SK-N-SH treated with all-trans-retinoic acid at 6 μM for 48 hours (cell line): ENCODE data around the gene GTF3C2.
A peak's percentile ranks its signal among the peaks of the same experiment; 100 is the strongest.

Source experiments
- ATAC-seq: fragments of 200-7000 bp; cut with Tn5 transposase; 3 replicates; pipeline ENCODE4 v1.9.1; 2020; ENCODE audit warnings: mild to moderate bottlenecking, moderate library complexity
- ARNTL ChIP-seq: fragments of 450-650 bp; formaldehyde crosslinking; IDR thresholded peaks from 2 replicates; pipeline ENCODE4 v1.5.0; 2020; ENCODE audit warnings: low read depth, mild to moderate bottlenecking, moderate library complexity, borderline replicate concordance
- BACH2 ChIP-seq: fragments of 250-450 bp; sonication (Bioruptor Pico); IDR thresholded peaks from 2 replicates; pipeline ENCODE4 v1.9.0; 2021; ENCODE audit warnings: mild to moderate bottlenecking, borderline replicate concordance
- CSDC2 ChIP-seq: fragments of 250-450 bp; sonication (Bioruptor Pico); IDR thresholded peaks from 2 replicates; pipeline ENCODE4 v1.5.0; 2020; ENCODE audit warnings: mild to moderate bottlenecking, moderate library complexity
- CSRNP3 ChIP-seq: fragments of 250-450 bp; sonication (Bioruptor Pico); IDR thresholded peaks from 2 replicates; pipeline ENCODE4 v1.5.1; 2021; ENCODE audit warnings: mild to moderate bottlenecking, moderate library complexity
- GLIS3 ChIP-seq: fragments of 250-450 bp; sonication (Bioruptor Pico); IDR thresholded peaks from 2 replicates; pipeline ENCODE4 v1.5.0; 2020; ENCODE audit warnings: mild to moderate bottlenecking, moderate library complexity
- ISL1 ChIP-seq: fragments of 250-450 bp; sonication (Bioruptor Pico); IDR thresholded peaks from 2 replicates; pipeline ENCODE4 v2.1.2; 2022; ENCODE audit warnings: mild to moderate bottlenecking, moderate library complexity
- OSR1 ChIP-seq: fragments of 250-450 bp; sonication (Bioruptor Pico); IDR thresholded peaks from 2 replicates; pipeline ENCODE4 v1.8.0; 2022; ENCODE audit warnings: moderate library complexity, mild to moderate bottlenecking, inconsistent platforms
- PPARA ChIP-seq: fragments of 250-450 bp; sonication (Bioruptor Pico); IDR thresholded peaks from 2 replicates; pipeline ENCODE4 v1.5.0; 2020; ENCODE audit warnings: mild to moderate bottlenecking, borderline replicate concordance
- RARB ChIP-seq: fragments of 250-450 bp; sonication (Bioruptor Pico); IDR thresholded peaks from 2 replicates; pipeline ENCODE4 v1.8.0; 2021; ENCODE audit warnings: mild to moderate bottlenecking, moderate library complexity
- SNAI2 ChIP-seq: fragments of 250-450 bp; sonication (Bioruptor Pico); IDR thresholded peaks from 2 replicates; pipeline ENCODE4 v1.5.0; 2020; ENCODE audit warnings: mild to moderate bottlenecking, moderate library complexity
- TCF4 ChIP-seq: fragments of 250-450 bp; sonication (Bioruptor Pico); IDR thresholded peaks from 2 replicates; pipeline ENCODE4 v1.8.0; 2021; ENCODE audit warnings: mild to moderate bottlenecking, moderate library complexity, borderline replicate concordance
- TOX ChIP-seq: fragments of 250-450 bp; sonication (Bioruptor Pico); IDR thresholded peaks from 2 replicates; pipeline ENCODE4 v1.8.0; 2021; ENCODE audit warnings: mild to moderate bottlenecking, moderate library complexity, borderline replicate concordance
- ZC3H10 ChIP-seq: fragments of 250-450 bp; sonication (Bioruptor Pico); IDR thresholded peaks from 2 replicates; pipeline ENCODE4 v1.5.1; 2021; ENCODE audit warnings: mild to moderate bottlenecking, moderate library complexity
- ZFP3 ChIP-seq: fragments of 250-450 bp; sonication (Bioruptor Pico); IDR thresholded peaks from 2 replicates; pipeline ENCODE4 v1.5.0; 2020; ENCODE audit warnings: mild to moderate bottlenecking, moderate library complexity
- ZFP30 ChIP-seq: fragments of 450-650 bp; formaldehyde crosslinking; IDR thresholded peaks from 2 replicates; pipeline ENCODE4 v1.5.0; 2022; ENCODE audit warnings: mild to moderate bottlenecking, moderate library complexity
- ZNF565 ChIP-seq: fragments of 450-650 bp; formaldehyde crosslinking; conservative IDR thresholded peaks from 2 replicates; pipeline ENCODE4 v1.5.0; 2020; ENCODE audit warnings: low read depth, mild to moderate bottlenecking, moderate library complexity
- ZNF70 ChIP-seq: fragments of 450-650 bp; formaldehyde crosslinking; IDR thresholded peaks from 2 replicates; pipeline ENCODE4 v1.5.0; 2020; ENCODE audit warnings: mild to moderate bottlenecking, moderate library complexity
- ZNF8 ChIP-seq: fragments of 450-650 bp; formaldehyde crosslinking; IDR thresholded peaks from 2 replicates; pipeline ENCODE4 v1.5.0; 2020; ENCODE audit warnings: mild to moderate bottlenecking, moderate library complexity
- TF ChIP-seq, protein P1 (sequence below): fragments of 250-450 bp; sonication (Bioruptor Pico); IDR thresholded peaks from 2 replicates; pipeline ENCODE4 v1.5.0; 2020; ENCODE audit warnings: mild to moderate bottlenecking, moderate library complexity
- TF ChIP-seq, protein P2 (sequence below): fragments of 250-450 bp; sonication (Bioruptor Pico); IDR thresholded peaks from 2 replicates; pipeline ENCODE4 v1.8.0; 2021; ENCODE audit warnings: low read depth, mild to moderate bottlenecking, moderate library complexity, borderline replicate concordance
- TF ChIP-seq, protein P3 (sequence below): fragments of 250-450 bp; sonication (Bioruptor Pico); IDR thresholded peaks from 2 replicates; pipeline ENCODE4 v1.8.0; 2020; ENCODE audit warnings: mild to moderate bottlenecking, moderate library complexity, borderline replicate concordance

Gene GTF3C2

GRCh38 chr2:27390822-27391679 is 34.5 kb upstream of the GTF3C2 start:
- TF ChIP-seq, protein P1, sequence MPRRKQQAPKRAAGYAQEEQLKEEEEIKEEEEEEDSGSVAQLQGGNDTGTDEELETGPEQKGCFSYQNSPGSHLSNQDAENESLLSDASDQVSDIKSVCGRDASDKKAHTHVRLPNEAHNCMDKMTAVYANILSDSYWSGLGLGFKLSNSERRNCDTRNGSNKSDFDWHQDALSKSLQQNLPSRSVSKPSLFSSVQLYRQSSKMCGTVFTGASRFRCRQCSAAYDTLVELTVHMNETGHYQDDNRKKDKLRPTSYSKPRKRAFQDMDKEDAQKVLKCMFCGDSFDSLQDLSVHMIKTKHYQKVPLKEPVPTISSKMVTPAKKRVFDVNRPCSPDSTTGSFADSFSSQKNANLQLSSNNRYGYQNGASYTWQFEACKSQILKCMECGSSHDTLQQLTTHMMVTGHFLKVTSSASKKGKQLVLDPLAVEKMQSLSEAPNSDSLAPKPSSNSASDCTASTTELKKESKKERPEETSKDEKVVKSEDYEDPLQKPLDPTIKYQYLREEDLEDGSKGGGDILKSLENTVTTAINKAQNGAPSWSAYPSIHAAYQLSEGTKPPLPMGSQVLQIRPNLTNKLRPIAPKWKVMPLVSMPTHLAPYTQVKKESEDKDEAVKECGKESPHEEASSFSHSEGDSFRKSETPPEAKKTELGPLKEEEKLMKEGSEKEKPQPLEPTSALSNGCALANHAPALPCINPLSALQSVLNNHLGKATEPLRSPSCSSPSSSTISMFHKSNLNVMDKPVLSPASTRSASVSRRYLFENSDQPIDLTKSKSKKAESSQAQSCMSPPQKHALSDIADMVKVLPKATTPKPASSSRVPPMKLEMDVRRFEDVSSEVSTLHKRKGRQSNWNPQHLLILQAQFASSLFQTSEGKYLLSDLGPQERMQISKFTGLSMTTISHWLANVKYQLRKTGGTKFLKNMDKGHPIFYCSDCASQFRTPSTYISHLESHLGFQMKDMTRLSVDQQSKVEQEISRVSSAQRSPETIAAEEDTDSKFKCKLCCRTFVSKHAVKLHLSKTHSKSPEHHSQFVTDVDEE (CRISPR knock-in tag): no peak
- TF ChIP-seq PPARA (CRISPR knock-in tag) (no peak), TCF4 (CRISPR knock-in tag) (no peak), ZNF70 (no peak), BACH2 (no peak), RARB (CRISPR knock-in tag) (no peak), ZC3H10 (no peak), OSR1 (CRISPR knock-in tag) (no peak), TOX (CRISPR knock-in tag) (no peak), ZFP3 (CRISPR knock-in tag) (no peak), SNAI2 (CRISPR knock-in tag) (no peak), CSDC2 (CRISPR knock-in tag) (no peak), CSRNP3 (CRISPR knock-in tag) (no peak)
- TF ChIP-seq, protein P2, sequence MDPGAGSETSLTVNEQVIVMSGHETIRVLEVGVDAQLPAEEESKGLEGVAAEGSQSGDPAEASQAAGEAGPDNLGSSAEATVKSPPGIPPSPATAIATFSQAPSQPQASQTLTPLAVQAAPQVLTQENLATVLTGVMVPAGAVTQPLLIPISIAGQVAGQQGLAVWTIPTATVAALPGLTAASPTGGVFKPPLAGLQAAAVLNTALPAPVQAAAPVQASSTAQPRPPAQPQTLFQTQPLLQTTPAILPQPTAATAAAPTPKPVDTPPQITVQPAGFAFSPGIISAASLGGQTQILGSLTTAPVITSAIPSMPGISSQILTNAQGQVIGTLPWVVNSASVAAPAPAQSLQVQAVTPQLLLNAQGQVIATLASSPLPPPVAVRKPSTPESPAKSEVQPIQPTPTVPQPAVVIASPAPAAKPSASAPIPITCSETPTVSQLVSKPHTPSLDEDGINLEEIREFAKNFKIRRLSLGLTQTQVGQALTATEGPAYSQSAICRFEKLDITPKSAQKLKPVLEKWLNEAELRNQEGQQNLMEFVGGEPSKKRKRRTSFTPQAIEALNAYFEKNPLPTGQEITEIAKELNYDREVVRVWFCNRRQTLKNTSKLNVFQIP (CRISPR knock-in tag): no peak
- TF ChIP-seq, protein P3, sequence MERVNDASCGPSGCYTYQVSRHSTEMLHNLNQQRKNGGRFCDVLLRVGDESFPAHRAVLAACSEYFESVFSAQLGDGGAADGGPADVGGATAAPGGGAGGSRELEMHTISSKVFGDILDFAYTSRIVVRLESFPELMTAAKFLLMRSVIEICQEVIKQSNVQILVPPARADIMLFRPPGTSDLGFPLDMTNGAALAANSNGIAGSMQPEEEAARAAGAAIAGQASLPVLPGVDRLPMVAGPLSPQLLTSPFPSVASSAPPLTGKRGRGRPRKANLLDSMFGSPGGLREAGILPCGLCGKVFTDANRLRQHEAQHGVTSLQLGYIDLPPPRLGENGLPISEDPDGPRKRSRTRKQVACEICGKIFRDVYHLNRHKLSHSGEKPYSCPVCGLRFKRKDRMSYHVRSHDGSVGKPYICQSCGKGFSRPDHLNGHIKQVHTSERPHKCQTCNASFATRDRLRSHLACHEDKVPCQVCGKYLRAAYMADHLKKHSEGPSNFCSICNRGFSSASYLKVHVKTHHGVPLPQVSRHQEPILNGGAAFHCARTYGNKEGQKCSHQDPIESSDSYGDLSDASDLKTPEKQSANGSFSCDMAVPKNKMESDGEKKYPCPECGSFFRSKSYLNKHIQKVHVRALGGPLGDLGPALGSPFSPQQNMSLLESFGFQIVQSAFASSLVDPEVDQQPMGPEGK (CRISPR knock-in tag): no peak
- ATAC-seq: no peak

- TF ChIP-seq OSR1 (CRISPR knock-in tag) (no peak), ZNF8 (CRISPR knock-in tag) (no peak)
- TF ChIP-seq, protein P2 (CRISPR knock-in tag): no peak
- no peak for ATAC-seq
Measured at GRCh38 chr2:27381577-27382181, 25.1 kb upstream of the GTF3C2 start.

DNA sequence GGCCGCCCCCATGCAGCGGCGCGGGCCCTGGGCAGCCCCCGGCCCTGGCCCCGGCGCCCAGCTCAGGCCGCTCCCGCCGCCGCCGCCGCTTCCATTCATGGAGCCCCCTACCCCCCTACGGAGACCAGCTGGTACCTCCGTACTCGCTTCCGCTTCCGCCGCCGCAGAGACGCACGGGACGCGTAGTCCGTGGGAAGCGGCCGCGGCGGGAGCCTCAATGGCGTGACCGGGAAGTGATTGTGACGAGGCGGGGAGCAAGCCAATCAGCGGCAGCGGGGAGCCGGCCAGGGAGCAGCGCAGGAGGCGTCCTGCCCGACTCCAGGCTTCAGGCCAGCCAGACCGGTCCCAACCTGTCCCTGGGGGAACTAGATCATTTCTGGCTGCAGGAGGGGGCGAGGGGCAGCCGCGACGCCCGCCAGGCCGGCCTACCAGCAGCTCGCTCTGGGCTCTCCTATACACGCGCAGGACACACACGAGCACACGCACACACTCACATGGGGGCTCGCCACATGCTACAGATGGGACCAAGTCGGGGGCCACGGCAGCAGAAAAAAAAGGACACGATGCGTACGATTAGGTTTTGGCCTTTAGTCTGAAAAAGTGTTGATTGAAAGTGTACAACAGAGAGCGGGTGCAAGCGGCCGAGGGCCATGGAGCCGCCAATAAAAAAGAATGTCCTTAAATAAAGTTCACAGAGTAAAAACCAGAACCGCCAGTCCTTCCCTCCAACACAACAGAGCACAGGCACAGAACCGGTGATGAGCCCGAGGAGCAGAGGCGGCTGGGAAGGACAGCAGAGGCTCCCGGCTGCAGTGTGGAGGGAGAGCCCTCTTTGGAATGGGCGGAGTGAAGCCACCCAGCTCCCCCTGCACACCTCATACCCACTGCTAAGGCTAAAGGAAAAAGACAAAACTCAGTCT is 24.3 kb upstream of the GTF3C2 start, which contains the start of gene ZNF513:
TSS of gene ZNF513 (minus strand) at position 109 of the 920 bp plus-strand sequence. CDS start 208 bp downstream, outside the sequence.
- peak; percentile 85 for ATAC-seq
- 0 out of 2 replicates have a peak, but pooled peaks have one; percentile 51 for TF ChIP-seq CSDC2 (CRISPR knock-in tag)
- no peak for TF ChIP-seq ZNF565 (CRISPR knock-in tag)
- TF ChIP-seq SNAI2 (CRISPR knock-in tag): no peak
- no peak for TF ChIP-seq OSR1 (CRISPR knock-in tag)
- TF ChIP-seq BACH2: no peak
- TF ChIP-seq, protein P2 (CRISPR knock-in tag): 0 out of 2 replicates have a peak, but pooled peaks have one; percentile 70
- TF ChIP-seq TOX (CRISPR knock-in tag): no peak
- TF ChIP-seq GLIS3 (CRISPR knock-in tag): peak; percentile 43; the same call in 1 of the 2 replicates
- TF ChIP-seq ZFP30 (CRISPR knock-in tag): 0 out of 2 replicates have a peak, but pooled peaks have one; percentile 34
- 0 out of 2 replicates have a peak, but pooled peaks have one; percentile 37 for TF ChIP-seq ISL1 (CRISPR knock-in tag)
- no peak; the same call in 1 of the 2 replicates for TF ChIP-seq ZNF70
- TF ChIP-seq ARNTL (CRISPR knock-in tag): no peak
- no peak for TF ChIP-seq ZNF8 (CRISPR knock-in tag)
- TF ChIP-seq ZC3H10: no peak
